Measurements from ENCODE around the gene GNRHR.

DNA sequence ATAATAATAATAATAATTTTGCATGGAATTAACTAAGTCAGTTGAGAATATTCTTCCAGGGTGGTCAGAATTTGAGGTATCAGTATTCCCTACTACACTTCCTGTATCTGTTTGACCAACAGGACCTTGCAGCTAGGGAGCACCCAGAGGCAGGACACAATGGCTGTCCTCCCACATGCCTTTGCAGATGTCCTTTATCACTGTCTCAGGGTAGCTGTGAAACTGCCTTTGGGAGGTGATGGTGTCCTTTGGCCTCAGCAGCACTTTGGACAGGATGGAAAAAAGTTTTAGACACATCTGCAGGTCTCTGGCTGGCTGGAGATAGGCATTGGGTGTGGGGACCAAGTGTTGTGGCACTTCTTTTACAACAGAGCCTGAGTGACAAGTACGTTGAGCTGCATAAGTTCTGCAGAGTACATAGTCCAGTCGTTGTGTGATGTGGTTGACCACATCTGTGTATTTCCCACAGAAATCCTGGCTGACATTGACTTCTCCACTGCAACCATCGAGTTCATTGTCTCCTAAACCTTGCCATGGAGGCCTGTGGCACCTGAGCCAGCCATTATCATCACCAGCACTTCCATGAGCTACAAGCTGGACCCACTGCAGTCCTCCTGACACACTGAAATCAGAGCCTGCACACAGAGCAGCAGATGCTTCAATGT lies 34.1 kb downstream of the GNRHR start:
- TF ChIP-seq EZH2 (IDR thresholded peaks at IDR 0.05; ENCODE audit: borderline replicate concordance, low read length) = no peak
- TF ChIP-seq, protein P1, sequence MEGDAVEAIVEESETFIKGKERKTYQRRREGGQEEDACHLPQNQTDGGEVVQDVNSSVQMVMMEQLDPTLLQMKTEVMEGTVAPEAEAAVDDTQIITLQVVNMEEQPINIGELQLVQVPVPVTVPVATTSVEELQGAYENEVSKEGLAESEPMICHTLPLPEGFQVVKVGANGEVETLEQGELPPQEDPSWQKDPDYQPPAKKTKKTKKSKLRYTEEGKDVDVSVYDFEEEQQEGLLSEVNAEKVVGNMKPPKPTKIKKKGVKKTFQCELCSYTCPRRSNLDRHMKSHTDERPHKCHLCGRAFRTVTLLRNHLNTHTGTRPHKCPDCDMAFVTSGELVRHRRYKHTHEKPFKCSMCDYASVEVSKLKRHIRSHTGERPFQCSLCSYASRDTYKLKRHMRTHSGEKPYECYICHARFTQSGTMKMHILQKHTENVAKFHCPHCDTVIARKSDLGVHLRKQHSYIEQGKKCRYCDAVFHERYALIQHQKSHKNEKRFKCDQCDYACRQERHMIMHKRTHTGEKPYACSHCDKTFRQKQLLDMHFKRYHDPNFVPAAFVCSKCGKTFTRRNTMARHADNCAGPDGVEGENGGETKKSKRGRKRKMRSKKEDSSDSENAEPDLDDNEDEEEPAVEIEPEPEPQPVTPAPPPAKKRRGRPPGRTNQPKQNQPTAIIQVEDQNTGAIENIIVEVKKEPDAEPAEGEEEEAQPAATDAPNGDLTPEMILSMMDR (conservative IDR thresholded peaks at IDR 0.05 in 1 of 2, IDR thresholded peaks at IDR 0.05 in 1 of 2; ENCODE audit: extremely low read depth in 1 of 2, insufficient read depth in 1 of 2, low read depth in 1 of 2, low read length in 2 of 2) = no peak

Measured in mammary epithelial cell (primary cell).